Activated CD4-positive, alpha-beta T cell treated with anti-CD3 and anti-CD28 coated beads, Interleukin-2, Interleukin-4, amounts not matched to agents 100 ng/mL and 50 ng/mL, durations not matched to agents 16 hours and 8 hours (primary cell): ENCODE data around the gene TMEM236.

Source experiments
- DNase-seq: peaks from one replicate; pipeline ENCODE4 v3.0.0-alpha.2; 2020; ENCODE audit warnings: low spot score

The TMEM236 gene

GRCh38 chr10:17787087-17787961 is 35.3 kb downstream of the TMEM236 start:
- DNase-seq = no peak

GRCh38 chr10:17788646-17789045 is 36.6 kb downstream of the TMEM236 start:
- DNase-seq = no peak

GRCh38 chr10:17789396-17789795 is 37.4 kb downstream of the TMEM236 start:
- DNase-seq = no peak

GRCh38 chr10:17790651-17791050 is 38.6 kb downstream of the TMEM236 start:
- DNase-seq = no peak

GRCh38 chr10:17792991-17793390 is 41.0 kb downstream of the TMEM236 start:
- no peak for DNase-seq

- DNase-seq = no peak
Measured at GRCh38 chr10:17793823-17794644, 42.0 kb downstream of the TMEM236 start.

GRCh38 chr10:17795083-17795482 is 43.1 kb downstream of the TMEM236 start:
- no peak for DNase-seq

GRCh38 chr10:17795813-17796594 is 44.0 kb downstream of the TMEM236 start:
- DNase-seq = no peak

GRCh38 chr10:17801507-17801906 is 49.5 kb downstream of the TMEM236 start:
- no peak for DNase-seq

- no peak for DNase-seq
Measured at GRCh38 chr10:17802350-17802749, 50.3 kb downstream of the TMEM236 start.

GRCh38 chr10:17802976-17803375 is 51.0 kb downstream of the TMEM236 start:
- no peak for DNase-seq

GRCh38 chr10:17805330-17805729 is 53.3 kb downstream of the TMEM236 start:
- no peak for DNase-seq

- DNase-seq = peak; percentile 33
Measured at GRCh38 chr10:17805921-17806577, 54.0 kb downstream of the TMEM236 start.

- DNase-seq = no peak
Measured at GRCh38 chr10:17808971-17809841, 57.2 kb downstream of the TMEM236 start, which contains the start of gene MRC1. Gene MRC1 (plus strand): TSS chr10:17809348. CDS start chr10:17809466, 118 bp downstream.

GRCh38 chr10:17811146-17811865 is 59.3 kb downstream of the TMEM236 start:
- DNase-seq = no peak

GRCh38 chr10:17814973-17815372 is 63.0 kb downstream of the TMEM236 start:
- no peak for DNase-seq

GRCh38 chr10:17816199-17816598 is 64.2 kb downstream of the TMEM236 start:
- no peak for DNase-seq

- DNase-seq = no peak
Measured at GRCh38 chr10:17817316-17817715, 65.3 kb downstream of the TMEM236 start.

- DNase-seq = no peak
Measured at GRCh38 chr10:17817790-17818189, 65.8 kb downstream of the TMEM236 start.

GRCh38 chr10:17819836-17820235 is 67.8 kb downstream of the TMEM236 start:
- DNase-seq = no peak
